NCI-H526 treated with DMSO at 0.1 percent for 48 hours (cell line): ENCODE results near the gene CELF2.

Experiments
- DNase-seq: peaks from one replicate; lab custom pipeline; 2025; lab: John Stamatoyannopoulos, UW

Gene CELF2

GRCh38 chr10:11154849-11155498 lies 137.3 kb downstream of the CELF2 start:
- no peak for DNase-seq

GRCh38 chr10:11156480-11156879 lies 138.8 kb downstream of the CELF2 start:
- DNase-seq = no peak

GRCh38 chr10:11157292-11158076 lies 139.8 kb downstream of the CELF2 start:
- DNase-seq = no peak

GRCh38 chr10:11158080-11158479 lies 140.4 kb downstream of the CELF2 start:
- DNase-seq = no peak

- no peak for DNase-seq
These were observed 142.0 kb downstream of the CELF2 start for GRCh38 chr10:11159543-11160215.

- no peak for DNase-seq
These were observed 143.4 kb downstream of the CELF2 start for GRCh38 chr10:11161096-11161495.

GRCh38 chr10:11161910-11162309 lies 144.2 kb downstream of the CELF2 start:
- DNase-seq = no peak

GRCh38 chr10:11162828-11163599 lies 145.3 kb downstream of the CELF2 start:
- DNase-seq = no peak

GRCh38 chr10:11163780-11164550 lies 146.3 kb downstream of the CELF2 start:
- no peak for DNase-seq

GRCh38 chr10:11164551-11164802 lies 146.8 kb downstream of the CELF2 start:
- DNase-seq = no peak

- DNase-seq = no peak
These were observed 147.3 kb downstream of the CELF2 start for GRCh38 chr10:11164803-11165590.

- no peak for DNase-seq
These were observed 148.2 kb downstream of the CELF2 start for GRCh38 chr10:11165591-11166543.

- DNase-seq = no peak
These were observed 148.9 kb downstream of the CELF2 start for GRCh38 chr10:11166550-11166949.

- no peak for DNase-seq
These were observed 149.7 kb downstream of the CELF2 start for GRCh38 chr10:11167233-11167966.

- no peak for DNase-seq
These were observed 150.9 kb downstream of the CELF2 start for GRCh38 chr10:11168423-11169090.

- DNase-seq = no peak
These were observed 152.3 kb downstream of the CELF2 start for GRCh38 chr10:11169976-11170375.

GRCh38 chr10:11170574-11170973 lies 152.9 kb downstream of the CELF2 start:
- DNase-seq = no peak

GRCh38 chr10:11170993-11171851 lies 153.6 kb downstream of the CELF2 start:
- DNase-seq = no peak
